GM12874 (cell line): Measurements from ENCODE around the gene DCLK2.

Experiments used
- TF ChIP-seq, protein P1 (sequence below): IDR thresholded peaks from 2 replicates; pipeline ENCODE4 v1.5.1; 2011; ENCODE audit warnings: low read depth, mild to moderate bottlenecking, control low read depth, low read length, moderate library complexity; ENCODE audit not compliant: insufficient read depth

The DCLK2 gene

DNA sequence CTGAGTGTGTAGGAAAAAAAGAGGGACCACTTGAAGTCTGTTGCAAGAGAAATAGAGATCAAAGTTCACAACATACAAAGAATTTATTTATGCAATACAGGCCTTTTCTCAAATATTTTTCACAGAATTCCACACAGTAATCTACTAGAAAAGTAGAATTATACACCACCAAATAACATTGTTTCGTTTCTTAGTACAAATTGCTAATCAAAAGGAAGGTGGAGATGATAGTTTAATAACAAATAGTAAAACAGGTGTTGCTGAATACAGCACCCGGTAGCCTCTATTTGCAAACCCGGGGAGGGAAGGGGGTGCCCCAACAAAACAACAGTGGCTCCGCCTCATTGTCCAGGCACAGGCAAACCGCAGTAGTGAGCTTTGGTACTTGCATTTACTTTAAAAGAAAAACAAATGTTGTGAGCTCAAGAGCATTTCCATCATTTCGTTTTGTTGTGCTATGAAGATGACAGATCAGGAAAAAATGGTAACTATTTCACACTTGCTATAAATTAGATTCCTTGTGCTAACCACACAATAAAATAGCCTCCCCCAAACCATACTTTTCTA, 186.4 kb downstream of the DCLK2 start:
- TF ChIP-seq, protein P1, sequence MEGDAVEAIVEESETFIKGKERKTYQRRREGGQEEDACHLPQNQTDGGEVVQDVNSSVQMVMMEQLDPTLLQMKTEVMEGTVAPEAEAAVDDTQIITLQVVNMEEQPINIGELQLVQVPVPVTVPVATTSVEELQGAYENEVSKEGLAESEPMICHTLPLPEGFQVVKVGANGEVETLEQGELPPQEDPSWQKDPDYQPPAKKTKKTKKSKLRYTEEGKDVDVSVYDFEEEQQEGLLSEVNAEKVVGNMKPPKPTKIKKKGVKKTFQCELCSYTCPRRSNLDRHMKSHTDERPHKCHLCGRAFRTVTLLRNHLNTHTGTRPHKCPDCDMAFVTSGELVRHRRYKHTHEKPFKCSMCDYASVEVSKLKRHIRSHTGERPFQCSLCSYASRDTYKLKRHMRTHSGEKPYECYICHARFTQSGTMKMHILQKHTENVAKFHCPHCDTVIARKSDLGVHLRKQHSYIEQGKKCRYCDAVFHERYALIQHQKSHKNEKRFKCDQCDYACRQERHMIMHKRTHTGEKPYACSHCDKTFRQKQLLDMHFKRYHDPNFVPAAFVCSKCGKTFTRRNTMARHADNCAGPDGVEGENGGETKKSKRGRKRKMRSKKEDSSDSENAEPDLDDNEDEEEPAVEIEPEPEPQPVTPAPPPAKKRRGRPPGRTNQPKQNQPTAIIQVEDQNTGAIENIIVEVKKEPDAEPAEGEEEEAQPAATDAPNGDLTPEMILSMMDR, result no peak

DNA sequence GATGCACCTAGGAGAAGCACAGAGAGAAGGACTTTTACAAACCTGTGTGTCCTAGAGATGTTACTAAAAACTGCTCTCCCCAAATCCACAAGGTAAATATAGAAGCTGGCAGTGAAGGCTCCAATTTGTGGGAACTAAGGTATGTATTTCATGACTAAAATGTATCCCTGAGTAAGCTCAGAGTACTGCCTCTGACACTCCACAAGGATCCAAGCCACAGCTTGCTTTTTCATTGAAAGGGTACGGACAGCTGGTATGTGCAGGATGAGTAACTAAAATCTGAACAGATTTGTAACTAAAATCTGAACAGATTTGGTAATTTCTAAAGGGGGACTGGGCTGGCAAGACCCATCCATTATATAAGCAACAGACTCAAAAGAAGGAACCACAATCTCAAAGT, 187.6 kb downstream of the DCLK2 start:
- TF ChIP-seq, protein P1, result no peak

DNA sequence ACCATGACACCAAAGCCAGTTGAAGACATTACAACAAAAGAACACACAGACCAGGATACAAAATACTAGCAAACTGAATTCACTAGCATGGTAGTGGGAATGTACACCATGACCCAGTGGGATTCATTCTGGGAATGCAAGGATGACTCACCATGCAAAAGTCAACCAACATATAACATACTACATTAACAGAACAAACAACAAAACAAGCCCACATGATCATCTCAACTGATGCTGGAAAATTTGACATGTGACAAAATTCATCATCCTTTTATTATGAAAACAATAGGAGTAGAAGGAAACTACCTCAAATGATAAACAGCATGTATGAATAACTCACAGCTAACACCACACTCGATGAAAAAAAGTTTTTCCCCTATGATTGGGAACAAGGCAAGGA, 190.2 kb downstream of the DCLK2 start:
- TF ChIP-seq, protein P1, result no peak

DNA sequence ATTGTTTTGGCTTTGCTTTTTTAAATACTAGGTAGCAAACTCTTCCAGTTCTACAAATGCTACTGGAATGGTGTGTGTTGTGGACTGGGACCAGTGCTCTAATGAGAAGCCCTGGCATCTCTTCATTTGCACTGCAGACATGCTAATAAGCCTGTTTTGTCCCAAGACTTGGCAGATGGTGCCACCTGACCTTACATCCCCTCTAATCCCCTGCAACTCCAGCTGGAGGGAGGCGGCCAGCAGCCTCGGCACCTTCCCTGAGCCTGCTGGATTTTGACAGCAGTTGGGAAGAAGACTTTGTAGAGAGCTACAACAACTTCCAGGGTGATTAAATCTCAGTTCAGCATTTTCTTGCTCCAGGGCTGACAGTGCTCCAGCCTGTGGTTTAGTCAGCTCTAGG, 200.0 kb downstream of the DCLK2 start:
- TF ChIP-seq, protein P1, result no peak

DNA sequence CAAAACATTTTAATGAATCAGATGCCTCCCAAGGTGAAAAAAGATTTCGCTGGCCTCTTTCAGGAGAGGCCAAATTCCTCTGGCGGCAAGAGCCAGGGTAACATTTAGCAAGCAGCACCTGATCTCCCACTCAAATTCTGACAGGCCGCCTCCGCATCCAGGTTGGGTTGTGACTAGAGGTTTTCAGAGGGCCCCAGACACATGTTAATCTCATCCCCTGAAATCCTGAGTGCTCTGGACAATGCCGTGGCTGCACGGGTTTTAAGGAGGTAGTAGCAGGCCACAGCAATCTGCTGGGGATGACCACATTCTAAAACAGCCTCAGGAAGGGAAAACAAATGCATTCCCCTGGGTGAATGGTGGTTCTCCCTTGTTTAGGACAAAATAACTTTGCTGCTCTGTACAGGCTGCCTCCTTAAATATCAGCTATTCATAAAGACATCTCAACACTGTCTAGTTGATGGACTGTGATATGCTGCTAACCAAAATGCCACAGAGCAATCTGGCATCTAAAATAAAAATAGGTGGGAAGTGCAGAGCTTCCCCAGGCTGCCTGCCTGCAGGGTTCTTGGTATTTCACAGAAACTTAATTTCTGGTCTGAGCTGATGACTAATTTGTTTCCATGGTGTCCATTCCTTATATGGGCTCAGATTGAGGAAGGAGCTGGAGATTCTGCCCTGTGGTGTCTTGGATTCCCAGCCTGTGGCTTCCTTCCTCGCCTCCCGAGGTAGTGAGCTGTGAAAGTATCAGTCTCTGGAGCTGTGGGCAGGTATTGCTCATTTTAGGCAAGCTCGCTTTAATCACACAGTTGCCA, 202.0 kb downstream of the DCLK2 start:
- TF ChIP-seq, protein P1, result no peak

DNA sequence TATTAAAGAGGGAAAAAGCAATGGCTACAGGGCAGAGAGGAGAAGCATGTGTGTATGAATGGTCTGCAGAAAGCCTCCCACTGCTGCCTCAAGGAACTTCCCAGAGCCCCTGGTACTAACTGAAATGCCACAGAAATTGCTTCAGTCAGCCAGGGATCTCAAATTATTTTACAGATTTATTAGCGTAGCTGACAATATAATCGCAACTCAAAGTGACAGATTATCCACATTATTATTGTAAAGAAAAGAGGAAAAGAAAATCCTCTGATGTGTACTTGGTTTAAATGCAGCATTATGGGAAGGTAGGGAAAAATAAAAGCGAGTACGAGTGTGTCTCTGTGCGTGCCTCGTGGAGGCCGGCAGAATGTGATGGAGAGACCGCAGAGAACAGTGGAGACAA, 202.7 kb downstream of the DCLK2 start:
- TF ChIP-seq, protein P1, result no peak

DNA sequence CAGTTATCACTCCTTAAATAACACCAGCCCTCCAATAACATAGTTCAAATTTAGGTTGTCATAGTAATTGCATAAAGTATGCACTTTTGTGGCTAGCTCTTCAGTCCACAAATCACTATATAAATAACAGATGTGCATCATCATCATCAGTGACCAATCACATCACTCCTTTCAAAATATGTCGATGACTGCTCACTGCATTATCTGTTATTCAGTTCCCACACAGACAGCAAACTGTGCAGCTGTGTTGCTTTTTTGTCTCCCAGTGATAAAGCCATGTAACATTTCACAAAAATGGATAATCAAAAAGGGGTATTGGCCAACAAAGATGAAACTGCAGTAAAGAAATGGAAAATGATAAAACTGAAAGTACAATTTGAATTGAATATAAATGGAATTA, 205.4 kb downstream of the DCLK2 start:
- TF ChIP-seq, protein P1, result no peak
